Hematopoietic multipotent progenitor cell treated with erythropoietin and hydrocortisone succinate and interleukin-3 and kit ligand, for 4 days (in vitro differentiated cells): ENCODE results near the gene GAL3ST2.
A peak's percentile ranks its signal among the peaks of the same experiment; 100 is the strongest.
"Not testable (repeated sequence)": the region's sequence is repeated elsewhere in the genome, so short reads cannot be mapped to it uniquely, and the experiment has no call there.

Experiments used
- DNase-seq: peaks from one replicate; pipeline ENCODE4 v3.0.0-alpha.2; 2015

Gene GAL3ST2

DNA sequence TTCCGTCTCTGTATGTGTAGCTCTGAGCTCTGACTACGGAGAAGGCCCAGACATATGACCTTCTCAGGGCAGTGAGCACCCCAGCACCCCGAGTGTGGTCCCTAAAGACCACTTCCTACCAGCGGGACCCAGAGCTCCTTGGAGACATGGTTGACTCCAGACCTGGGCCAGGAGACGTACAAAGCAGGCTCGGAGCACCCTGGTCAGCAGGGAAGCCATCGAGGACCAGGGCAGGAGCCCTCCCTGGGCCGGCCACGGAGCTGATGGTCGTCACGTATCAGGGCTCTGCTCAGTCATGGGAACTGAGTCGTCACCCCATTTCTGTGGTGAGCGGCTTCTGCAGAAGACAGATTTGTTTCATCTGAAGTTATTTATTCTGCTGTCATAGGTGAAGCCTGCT is 19.6 kb downstream of the GAL3ST2 start:
- no peak for DNase-seq

- DNase-seq: no peak
These were observed 20.1 kb downstream of the GAL3ST2 start for GRCh38 chr2:241796610-241797138.

DNA sequence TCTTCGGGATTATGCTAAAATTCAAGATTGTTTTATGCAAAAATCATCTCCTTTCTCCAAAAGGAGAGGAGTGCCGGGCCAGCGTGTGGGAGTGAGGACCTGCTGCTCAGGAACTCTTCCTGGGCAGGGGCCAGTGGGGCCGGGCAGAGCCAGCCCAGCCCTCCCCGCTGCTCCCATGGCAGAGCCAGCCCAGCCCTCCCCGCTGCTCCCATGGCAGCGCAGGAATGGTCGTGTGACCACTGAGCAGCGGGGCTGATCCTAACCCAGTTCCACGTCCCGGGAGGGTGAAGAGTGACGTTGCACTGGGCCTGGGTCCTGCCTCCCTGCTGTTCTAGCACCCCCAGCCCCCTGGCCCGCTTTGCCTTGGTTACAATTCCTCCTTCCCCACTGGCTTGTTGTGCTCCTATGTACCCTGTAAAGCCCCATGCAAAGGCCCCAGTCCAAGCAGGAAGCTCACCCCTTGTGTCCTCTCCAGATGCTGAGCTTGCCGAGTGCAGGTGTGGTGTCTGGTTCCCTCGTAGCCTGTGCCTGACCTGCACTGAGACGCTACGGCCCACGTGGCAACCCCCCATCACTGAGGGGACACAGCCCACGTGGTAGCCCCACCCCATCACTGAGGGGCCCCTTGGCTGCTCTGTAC is 20.9 kb downstream of the GAL3ST2 start:
- DNase-seq: no peak

DNA sequence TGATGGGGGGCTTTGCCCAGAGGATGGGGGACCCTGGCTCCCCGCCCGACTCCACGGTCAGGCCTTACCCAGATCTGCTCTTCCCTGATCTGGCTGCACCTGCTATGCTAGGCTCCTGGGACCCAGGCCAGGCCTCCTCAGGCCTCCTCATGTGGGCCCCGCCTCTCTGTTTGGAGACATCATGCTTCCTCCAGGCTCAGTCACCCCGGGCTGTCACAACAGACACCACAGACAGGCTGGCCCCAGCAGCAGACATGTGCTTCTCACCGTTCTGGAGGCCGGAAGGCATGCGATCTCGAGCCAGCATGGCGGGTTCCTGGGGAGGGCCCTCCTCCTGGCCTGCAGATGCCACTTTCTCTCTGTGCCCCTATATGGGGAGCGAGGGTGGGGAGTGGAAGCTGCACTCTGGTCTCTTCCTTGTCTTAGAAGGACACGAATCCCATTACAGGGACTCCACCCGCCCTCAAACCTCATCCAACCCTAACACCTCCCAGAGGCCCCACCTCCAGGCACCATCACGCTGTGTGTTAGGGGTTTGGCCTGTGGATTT is 21.5 kb downstream of the GAL3ST2 start:
- DNase-seq: no peak

DNA sequence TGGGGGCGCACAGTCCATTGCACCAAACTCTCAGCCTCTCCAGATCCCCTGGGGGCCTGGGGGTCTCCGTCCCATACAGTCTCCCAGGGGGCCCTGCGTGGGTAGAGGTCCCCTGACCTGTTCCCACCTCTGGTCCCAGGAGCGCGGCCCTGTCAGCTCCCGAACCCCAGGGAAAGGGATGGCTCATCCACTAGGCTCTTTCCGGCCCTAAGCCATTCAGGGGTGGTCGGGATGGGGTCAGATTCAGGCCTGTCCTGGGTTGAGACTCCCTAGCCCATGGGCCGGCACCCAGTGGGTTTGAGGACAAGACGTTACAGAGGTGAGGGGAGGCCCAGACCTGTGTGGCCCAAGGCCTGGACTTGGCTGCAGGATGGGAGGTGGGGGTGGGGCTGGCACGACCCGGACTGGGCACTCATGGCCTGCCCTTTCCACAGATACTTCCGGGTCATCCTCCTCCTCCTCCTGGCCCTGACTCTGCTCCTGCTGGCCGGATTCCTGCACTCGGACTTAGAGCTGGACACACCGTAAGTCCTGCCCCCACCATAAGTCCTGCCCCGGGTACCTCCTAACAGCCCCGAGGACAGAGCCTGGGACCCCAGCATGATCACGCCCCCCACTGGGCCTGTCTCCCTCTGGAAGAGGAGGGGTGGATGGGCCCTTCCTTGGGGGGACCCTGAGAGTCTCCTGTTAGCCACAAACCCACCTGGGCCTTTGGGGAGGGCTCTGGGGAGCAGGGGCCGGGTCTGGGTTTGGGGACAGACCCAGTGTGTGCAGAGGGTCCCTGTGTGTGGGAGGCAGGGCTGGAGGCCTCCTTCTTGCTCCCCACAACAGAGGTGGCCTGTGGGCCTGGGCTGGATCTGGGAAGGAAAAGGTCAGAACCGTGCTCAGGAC is 22.3 kb downstream of the GAL3ST2 start:
- DNase-seq: no peak

- DNase-seq: no peak
These were observed 23.0 kb downstream of the GAL3ST2 start for GRCh38 chr2:241799522-241800197.

DNA sequence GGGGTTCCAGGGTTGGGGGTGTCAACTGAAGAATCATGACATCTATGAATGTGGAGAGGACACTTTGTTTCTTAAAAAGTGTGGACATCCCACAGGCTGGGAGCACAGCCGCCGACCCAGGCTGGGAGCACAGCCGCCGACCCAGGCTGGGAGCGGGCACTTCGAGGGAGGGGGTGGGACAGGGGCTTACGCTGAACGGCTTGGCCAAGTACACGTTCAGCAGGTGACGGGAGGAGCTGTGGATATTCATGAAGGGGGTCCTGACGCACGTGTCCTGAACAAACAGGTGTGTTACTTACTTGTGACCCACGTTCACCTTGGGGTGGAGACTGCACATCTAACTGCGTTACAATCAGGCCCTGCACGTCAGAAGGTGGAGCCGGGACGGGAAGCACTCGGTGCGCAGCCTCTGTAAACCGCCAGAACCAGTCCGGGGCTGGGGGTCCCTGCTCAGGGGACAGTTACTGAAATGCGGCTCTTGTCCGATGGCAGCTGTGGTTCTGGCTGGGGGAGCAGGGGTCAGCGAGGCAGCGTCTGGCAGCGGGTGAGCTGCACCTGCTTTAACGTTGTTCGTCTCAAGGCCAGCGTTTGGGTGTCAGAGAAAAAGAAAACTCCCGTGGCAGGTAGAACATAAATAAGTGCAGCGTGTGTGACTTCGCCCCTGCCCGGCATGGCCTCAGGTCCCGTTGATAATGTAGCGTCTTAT is 23.7 kb downstream of the GAL3ST2 start:
- DNase-seq: not testable (repeated sequence)

DNA sequence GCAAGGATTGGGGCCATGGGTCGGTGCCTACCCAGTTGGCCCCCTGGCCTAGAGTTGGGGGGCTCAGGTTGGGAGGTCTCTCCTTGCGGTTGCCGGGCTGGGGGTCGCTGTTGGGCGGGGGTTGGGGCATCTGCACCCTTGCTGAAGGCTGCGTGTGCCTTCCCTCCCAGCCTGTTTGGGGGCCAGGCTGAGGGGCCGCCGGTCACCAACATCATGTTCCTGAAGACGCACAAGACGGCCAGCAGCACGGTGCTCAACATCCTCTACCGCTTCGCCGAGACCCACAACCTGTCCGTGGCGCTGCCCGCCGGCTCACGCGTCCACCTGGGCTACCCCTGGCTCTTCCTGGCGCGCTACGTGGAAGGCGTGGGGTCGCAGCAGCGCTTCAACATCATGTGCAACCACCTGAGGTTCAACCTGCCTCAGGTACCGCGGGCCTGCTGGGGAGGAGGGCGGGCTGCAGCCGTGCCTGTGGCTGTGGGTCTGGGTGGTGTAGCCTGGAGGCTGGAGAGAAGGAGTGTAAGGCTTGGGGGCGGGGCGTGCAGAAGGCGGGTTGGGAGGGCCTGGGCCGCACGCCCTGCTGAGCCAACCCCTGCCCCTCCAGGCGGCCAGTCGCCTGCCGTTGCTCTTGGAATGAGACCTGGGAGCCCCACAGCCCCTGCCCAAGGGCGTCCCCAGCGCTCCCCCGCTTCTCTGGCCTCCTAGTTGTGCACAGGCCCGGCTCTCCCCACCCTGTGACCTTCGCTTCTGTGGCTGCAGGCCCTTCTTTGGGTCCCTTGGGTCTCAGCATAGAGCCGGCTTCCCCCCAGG is 25.2 kb downstream of the GAL3ST2 start:
- DNase-seq: no peak

DNA sequence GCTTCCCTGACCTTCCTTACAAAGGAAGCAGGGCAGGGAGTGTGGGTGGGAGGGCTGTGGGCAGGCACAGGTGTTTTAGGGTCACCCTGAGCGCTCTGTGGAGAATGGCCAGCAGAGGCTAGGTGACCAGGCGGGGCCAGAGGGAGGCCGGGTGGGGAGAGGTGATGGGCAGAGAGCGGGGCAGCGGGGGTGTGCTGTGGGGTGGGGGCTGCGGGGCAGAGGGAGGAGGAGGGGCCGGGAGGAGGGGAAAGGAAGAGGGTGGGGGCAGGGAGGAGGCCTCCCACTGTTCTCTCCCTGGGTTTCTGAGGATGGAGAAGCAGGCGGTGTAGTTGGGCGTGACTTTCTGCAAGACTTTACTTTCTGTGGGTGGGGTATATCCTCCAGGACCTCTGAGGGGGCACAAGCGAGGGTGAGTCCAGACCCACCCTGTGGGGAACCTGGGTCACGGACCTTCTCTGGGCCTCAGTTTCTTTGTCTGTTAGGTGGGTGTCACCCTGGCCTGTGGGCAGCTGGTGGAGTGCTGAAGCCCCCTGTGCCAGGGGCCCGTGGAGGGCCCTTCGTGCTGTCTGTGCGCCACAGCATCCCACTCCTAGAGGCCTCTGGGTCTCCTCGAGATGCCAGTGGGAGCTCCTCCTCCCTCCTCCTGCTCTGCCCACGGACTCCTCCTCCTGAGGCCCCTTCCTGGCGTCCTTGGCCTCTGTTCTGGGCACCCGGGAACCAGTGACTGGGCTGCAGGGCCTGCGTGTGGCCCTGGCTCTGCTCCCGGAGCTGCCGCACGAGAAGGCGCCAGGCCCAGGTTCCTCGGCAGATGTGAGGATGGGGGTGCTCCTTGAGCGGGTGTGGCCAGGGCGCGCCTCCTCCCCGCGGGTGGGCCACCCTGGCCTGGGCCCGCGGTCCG is 26.0 kb downstream of the GAL3ST2 start:
- DNase-seq: no peak

DNA sequence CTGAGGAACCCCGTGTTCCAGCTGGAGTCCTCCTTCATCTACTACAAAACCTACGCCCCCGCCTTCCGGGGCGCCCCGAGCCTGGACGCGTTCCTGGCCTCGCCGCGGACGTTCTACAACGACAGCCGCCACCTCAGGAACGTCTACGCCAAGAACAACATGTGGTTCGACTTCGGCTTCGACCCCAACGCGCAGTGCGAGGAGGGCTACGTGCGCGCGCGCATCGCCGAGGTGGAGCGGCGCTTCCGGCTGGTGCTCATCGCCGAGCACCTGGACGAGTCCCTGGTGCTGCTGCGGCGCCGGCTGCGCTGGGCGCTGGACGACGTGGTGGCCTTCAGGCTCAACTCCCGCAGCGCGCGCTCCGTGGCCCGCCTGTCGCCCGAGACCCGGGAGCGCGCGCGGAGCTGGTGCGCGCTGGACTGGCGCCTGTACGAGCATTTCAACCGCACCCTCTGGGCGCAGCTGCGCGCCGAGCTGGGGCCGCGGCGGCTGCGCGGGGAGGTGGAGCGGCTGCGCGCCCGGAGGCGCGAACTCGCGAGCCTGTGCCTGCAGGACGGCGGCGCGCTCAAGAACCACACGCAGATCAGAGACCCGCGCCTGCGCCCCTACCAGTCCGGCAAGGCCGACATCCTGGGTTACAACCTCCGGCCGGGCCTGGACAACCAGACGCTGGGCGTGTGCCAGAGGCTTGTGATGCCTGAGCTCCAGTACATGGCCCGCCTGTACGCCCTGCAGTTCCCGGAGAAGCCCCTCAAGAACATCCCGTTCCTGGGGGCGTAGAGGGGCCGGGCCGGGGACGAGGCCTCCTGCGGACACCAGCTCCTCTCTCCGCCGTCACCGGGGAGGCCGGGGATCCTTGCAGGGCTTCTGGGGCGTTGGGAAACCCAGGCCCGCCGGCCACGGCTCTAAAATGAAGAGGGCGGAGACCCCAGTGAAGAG is 27.0 kb downstream of the GAL3ST2 start:
- peak; percentile 72 for DNase-seq

DNA sequence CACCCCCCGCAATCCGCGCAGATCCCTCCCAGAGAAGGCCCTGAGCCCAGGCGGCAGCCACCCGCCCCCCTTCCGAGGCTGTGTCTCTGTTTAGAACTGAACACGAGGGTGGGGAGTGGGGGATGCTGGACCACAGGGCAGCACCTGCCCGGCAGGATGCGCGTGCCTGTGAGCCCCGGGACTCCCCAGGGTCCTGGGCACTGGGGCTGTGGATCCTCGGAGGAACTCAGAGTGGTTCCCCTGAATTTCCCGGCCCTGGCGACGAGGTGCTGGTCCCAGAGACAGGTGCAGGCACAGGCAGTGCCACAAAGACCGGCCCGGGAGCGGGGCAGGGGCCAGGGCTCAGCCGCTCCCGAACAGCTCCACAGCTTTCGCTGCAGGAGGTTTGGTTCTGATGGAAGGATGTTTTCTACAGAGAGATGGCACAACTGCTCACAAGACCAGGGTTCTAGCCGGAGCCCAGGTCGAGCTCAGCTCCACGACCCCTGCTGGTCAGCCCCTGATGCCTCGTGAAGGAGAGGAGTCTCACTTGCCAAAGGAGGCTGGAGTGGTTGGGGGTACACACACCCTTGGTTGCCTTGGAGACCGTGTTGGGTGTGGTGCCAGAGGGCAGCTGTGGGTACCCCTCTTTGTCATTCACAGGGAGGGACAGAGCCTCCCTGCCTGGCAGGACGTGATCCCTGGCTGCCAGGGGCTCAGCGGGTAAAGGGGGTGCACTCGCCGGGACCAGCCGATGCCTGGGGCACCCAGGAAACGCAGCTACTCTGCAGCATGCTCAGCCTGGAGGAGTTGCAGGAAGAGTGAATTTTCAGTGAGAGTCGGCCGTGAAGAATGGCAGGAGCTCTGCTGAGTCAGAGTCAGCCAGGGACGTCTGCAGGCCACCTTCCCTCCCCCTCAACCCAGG is 28.0 kb downstream of the GAL3ST2 start:
- DNase-seq: peak; percentile 77

DNA sequence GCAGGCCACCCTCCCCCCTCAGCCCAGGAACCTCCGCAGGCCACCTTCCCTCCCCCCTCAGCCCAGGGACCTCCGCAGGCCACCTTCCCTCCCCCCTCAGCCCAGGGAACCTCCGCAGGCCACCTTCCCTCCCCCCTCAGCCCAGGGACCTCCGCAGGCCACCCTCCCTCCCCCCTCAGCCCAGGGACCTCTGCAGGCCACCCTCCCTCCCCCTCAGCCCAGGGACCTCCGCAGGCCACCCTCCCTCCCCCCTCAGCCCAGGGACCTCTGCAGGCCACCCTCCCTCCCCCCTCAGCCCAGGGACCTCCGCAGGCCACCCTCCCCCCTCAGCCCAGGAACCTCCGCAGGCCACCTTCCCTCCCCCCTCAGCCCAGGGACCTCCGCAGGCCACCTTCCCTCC is 29.6 kb downstream of the GAL3ST2 start:
- not testable (repeated sequence) for DNase-seq

DNA sequence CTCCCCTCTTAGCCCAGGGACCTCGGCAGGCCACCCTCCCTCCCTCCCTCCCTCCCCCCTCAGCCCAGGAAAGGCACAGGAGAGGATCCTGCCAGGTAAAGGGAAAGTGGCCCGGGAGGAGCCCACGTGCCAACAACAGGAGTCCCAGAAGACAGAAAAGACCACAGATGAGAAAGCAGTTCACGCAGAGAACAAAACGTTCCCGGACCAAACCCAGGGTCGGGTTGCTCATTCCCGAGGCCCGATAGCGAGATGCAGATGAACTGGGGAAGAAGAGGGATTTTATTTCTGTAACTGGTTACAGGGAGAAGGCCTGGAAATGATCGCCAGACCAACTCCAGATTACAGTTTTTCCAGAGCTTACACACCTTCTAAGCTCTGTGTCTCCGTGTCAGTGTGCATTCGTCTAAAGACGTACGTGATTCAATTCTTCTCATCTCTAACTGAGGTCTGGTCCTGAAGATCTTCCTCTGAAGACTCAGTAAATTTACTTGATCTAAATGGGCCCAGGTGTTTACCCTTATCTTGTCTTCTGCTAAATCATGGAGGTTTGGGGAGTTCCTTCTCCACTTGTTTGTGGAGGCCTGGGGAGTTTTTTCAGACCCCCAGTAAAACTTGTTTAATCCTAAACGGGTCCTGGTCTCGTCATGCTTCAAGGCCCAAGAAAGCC is 31.6 kb downstream of the GAL3ST2 start:
- DNase-seq: no peak

DNA sequence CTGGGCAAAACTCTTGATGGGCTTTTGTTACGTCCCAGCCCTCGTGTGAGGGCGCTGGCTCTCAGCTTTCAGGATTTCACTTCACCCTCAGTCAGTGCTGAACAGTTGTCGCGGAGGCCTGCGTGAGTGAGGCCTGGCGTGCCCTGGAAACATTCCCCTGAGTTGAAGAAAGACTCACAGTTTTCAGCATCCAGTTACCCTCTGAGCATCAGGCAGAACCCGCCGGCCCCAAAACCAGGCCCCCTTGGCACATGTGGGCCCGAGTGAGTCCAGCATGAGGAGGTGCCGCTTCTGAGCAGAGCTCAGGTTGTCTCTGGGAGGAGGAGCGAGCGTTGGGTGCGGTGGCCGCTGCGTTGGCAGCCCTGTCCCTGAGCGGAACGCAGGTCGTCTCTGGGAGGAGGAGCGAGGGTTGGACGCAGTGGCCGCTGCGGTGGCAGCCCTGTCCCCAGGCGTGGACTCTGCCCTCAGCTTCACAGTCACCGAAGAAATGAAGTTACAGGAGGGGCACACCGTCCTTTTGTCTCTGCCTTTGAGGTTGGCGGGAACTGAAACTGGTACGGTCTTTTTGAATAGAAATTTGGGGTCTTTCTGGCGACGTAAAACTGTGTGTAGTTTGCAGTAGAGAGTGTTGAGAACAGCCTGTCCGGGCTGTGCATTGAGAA is 32.2 kb downstream of the GAL3ST2 start, which contains the start of gene NEU4:
Gene NEU4 (plus strand): TSS at position 473 of the 662 bp plus-strand sequence. CDS start 5,292 bp downstream, outside the sequence.
- no peak for DNase-seq

DNA sequence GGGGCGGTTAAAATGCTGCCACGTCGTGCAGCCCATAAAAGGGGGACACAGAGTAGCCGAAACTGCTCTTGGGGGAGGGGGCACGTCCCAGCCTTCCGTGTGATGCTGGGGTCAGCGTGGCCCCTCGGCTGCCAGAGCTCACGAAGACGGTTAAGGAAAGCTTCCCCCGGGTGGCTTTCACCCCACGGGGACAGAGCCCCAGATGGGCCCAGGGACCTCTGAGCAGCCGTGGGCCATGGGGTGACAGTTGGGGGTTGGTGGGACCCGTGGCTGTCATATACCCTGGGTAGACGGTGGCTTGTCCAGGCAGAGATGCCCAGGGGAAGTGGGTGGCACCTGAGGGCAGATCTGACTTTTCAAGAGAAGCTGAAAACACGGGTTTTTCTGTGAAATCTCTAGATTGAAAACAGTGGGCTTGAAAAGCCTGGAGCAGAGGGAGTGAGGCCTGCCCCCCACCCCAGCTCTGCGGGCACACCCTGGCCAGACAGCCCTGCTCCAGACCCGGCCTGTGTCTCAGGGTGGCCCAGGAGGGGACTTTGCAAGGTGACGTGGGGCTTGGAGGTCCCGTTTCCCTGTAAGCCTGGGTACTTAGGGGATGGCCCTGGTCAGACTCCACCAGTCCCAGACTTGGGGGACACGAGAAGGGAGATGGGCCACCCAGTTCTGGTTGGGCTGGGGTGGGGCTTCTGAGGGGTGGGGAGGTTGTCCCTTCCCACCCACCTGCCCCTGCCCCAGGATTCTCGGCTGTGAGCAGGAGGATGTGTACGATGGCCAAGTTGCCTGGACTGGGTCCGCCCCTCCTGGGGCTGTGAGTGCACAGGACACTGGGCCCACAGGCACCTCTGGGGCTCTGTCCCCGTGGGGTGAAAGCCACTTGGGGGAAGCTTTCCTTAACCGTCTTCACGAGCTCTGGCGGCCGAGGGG is 33.0 kb downstream of the GAL3ST2 start:
- DNase-seq: no peak
